K562 (cell line): ENCODE results near the gene DNAJC6. TPM values are rescaled to one million over a fixed set of nuclear protein-coding genes. Genes with fewer than 3 reads are reported as not detected.

ENCODE experiments used
- CCAR2 ChIP-seq: fragments of 200-400 bp; formaldehyde crosslinking; IDR thresholded peaks from 2 replicates; pipeline ENCODE4 v1.6.1; 2017; ENCODE audit warnings: mild to moderate bottlenecking, low read depth, low read length
- CEBPZ ChIP-seq: fragments of 150-350 bp; IDR thresholded peaks from 2 replicates; pipeline ENCODE4 v1.6.1; 2014; ENCODE audit warnings: low read depth, mild to moderate bottlenecking, low read length, borderline replicate concordance
- CHD4 ChIP-seq: fragments of 200-600 bp; sonication (generic); IDR thresholded peaks from 3 replicates; pipeline ENCODE4 v1.6.1; 2012; ENCODE audit warnings: low read depth, mild to moderate bottlenecking, mixed read lengths, low read length, inconsistent platforms; ENCODE audit not compliant: insufficient read depth, insufficient replicate concordance, poor library complexity, severe bottlenecking
- CREB3 ChIP-seq: fragments of 450-650 bp; conservative IDR thresholded peaks from 2 replicates; pipeline ENCODE4 v1.6.1; 2016; ENCODE audit warnings: missing genetic modification characterization, low read depth, mild to moderate bottlenecking, missing compliant biosample characterization, moderate library complexity
- E2F4 ChIP-seq: sonication (generic); formaldehyde crosslinking; IDR thresholded peaks from 2 replicates; pipeline ENCODE4 v1.8.0; 2022; ENCODE audit warnings: mild to moderate bottlenecking, low read depth, missing genetic modification reagents
- FOSL1 ChIP-seq: fragments of 200-800 bp; sonication (Bioruptor generic); conservative IDR thresholded peaks from 2 replicates; pipeline ENCODE4 v1.6.1; 2016; ENCODE audit warnings: missing genetic modification characterization, missing compliant biosample characterization
- FOXM1 ChIP-seq, 2 experiments: fragments of 450-650 bp in 1 of 2; sonication (generic) in 1 of 2; formaldehyde crosslinking in 1 of 2; IDR thresholded peaks; 2 replicates each; pipeline versions ENCODE4 v1.6.1 to v1.9.0; 2017 to 2022; ENCODE audit warnings: low read depth in 2 of 2, mild to moderate bottlenecking in 2 of 2, missing genetic modification reagents in 1 of 2, moderate library complexity in 1 of 2
- JUN ChIP-seq, 2 experiments: sonication (generic) in 1 of 2; formaldehyde crosslinking in 1 of 2; IDR thresholded peaks; 2 replicates each; pipeline versions ENCODE4 v1.6.1 to v1.8.0; 2012 to 2022; ENCODE audit warnings: borderline replicate concordance in 2 of 2, mild to moderate bottlenecking in 2 of 2, improper control_type of control experiment in 1 of 2, low read depth in 1 of 2, low read length in 1 of 2, missing genetic modification reagents in 1 of 2
- MCM2 ChIP-seq: fragments of 450-650 bp; IDR thresholded peaks from 2 replicates; pipeline ENCODE4 v1.6.1; 2017; ENCODE audit warnings: low read depth, mild to moderate bottlenecking
- MEF2A ChIP-seq: IDR thresholded peaks from 2 replicates; pipeline ENCODE4 v1.6.1; 2011; ENCODE audit warnings: low read depth, mild to moderate bottlenecking, low read length, moderate library complexity; ENCODE audit not compliant: control insufficient read depth
- NFYB ChIP-seq: IDR thresholded peaks from 2 replicates; pipeline ENCODE4 v1.6.1; 2011; ENCODE audit warnings: mild to moderate bottlenecking, moderate library complexity; ENCODE audit not compliant: insufficient read length; ENCODE audit errors: extremely low read depth
- NUFIP1 ChIP-seq: fragments of 450-650 bp; IDR thresholded peaks from 2 replicates; pipeline ENCODE4 v1.6.1; 2018; ENCODE audit not compliant: partially characterized antibody
- PHB ChIP-seq: fragments of 250-450 bp; sonication (Bioruptor Pico); IDR thresholded peaks from 2 replicates; pipeline ENCODE4 v1.5.0; 2021
- PRPF4 ChIP-seq: fragments of 200-400 bp; formaldehyde crosslinking; IDR thresholded peaks from one replicate; pipeline ENCODE4 v1.6.1; 2017; ENCODE audit warnings: low read length, low read depth, mild to moderate bottlenecking; ENCODE audit not compliant: insufficient read depth, poor library complexity, severe bottlenecking
- RBBP5 ChIP-seq: fragments of 200-600 bp; sonication (generic); IDR thresholded peaks from 2 replicates; pipeline ENCODE4 v1.6.1; 2012; ENCODE audit warnings: borderline replicate concordance, mild to moderate bottlenecking, low read length, control low read depth, inconsistent platforms; ENCODE audit not compliant: insufficient read depth, poor library complexity, severe bottlenecking
- TRIM24 ChIP-seq, 2 experiments: fragments of 450-650 bp; IDR thresholded peaks; 2 replicates each; pipeline ENCODE4 v1.6.1; 2016
- ZNF395 ChIP-seq: fragments of 200-800 bp; sonication (Bioruptor generic); IDR thresholded peaks from 2 replicates; pipeline ENCODE4 v1.6.1; 2017; ENCODE audit warnings: missing genetic modification characterization, missing compliant biosample characterization
- ZNF696 ChIP-seq: fragments of 250-450 bp; sonication (Bioruptor Pico); conservative IDR thresholded peaks from 2 replicates; pipeline ENCODE4 v1.4.0; 2020; ENCODE audit warnings: mild to moderate bottlenecking, moderate library complexity
- ZZZ3 ChIP-seq: fragments of 450-650 bp; IDR thresholded peaks from 2 replicates; pipeline ENCODE4 v1.6.1; 2016; ENCODE audit warnings: antibody characterized with exemption, mild to moderate bottlenecking, moderate library complexity
- polyA plus RNA-seq, 8 experiments: library from polyadenylated mRNA; depleted of rRNA in 4 of 8; stranded (reverse) in 5 of 8; unstranded in 3 of 8; fragments of >200 nt; fragmentation: Nextera tagmentation in 2 of 8; fragmentation: Illumina TruSeq in 1 of 8; extraction: Ambion mirVana in 2 of 8; extraction: Trizol in 1 of 8; gene quantifications; 2 replicates each; pipeline versions ENCODE4 v1.2.1 to v1.2.3, GENCODE V29; 2011 to 2014; ENCODE audit warnings: inconsistent platforms in 1 of 8, missing spikeins in 1 of 8
- total RNA-seq, 7 experiments: library from RNA; depleted of rRNA in 6 of 7; stranded (reverse); fragments of >200 nt in 6 of 7; fragmentation: Illumina TruSeq in 2 of 7; extraction: Trizol in 2 of 7; gene quantifications; 2 replicates each; pipeline versions ENCODE4 v1.2.1 to v1.2.3, GENCODE V29; 2011 to 2021; ENCODE audit warnings: low replicate concordance in 1 of 7

Gene DNAJC6
- total and polyA plus RNA-seq, 9 of the 15 experiments (the other 6 are each of a cell fraction or from before 2014, with no cell fraction given) = 6.7 to 78.7 (median 28.0) TPM

GRCh38 chr1:65423884-65424572 lies 114.7 kb downstream of the DNAJC6 start (continued):
- TF ChIP-seq PRPF4 (no peak), FOSL1 (peak; percentile 99), CCAR2 (no peak), MCM2 (no peak), RBBP5 (no peak), CHD4 (no peak), ZNF696 (CRISPR knock-in tag) (no peak), E2F4 (CRISPR knock-in tag) (no peak), JUN (IDR thresholded peaks at IDR 0.05; ENCODE audit: borderline replicate concordance, low read depth, low read length) (peak; percentile 82), JUN (CRISPR knock-in tag; IDR thresholded peaks at IDR 0.05; ENCODE audit: borderline replicate concordance) (no peak), TRIM24 (IDR thresholded peaks at IDR 0.05) (peak in 1 of 2 experiments; percentile 40; a peak in 1 of 4 replicates), FOXM1 (IDR thresholded peaks at IDR 0.05; ENCODE audit: low read depth) (no peak), FOXM1 (CRISPR knock-in tag; IDR thresholded peaks at IDR 0.05; ENCODE audit: low read depth) (no peak), NFYB (no peak), PHB (CRISPR knock-in tag) (no peak), ZNF395 (no peak), MEF2A (no peak), ZZZ3 (no peak), CEBPZ (no peak), CREB3 (no peak), NUFIP1 (no peak)
